ENCODE measurements around the gene CFLAR. TPM values are rescaled to one million over a fixed set of nuclear protein-coding genes. Genes with fewer than 3 reads are reported as not detected.
"Not testable (repeated sequence)": the region's sequence is repeated elsewhere in the genome, so short reads cannot be mapped to it uniquely, and the experiment has no call there.

CFLAR gene
- total RNA-seq, 4 donors from 2014 or later = 158 to 284 (median 220) TPM

GRCh38 chr2:201183365-201183727 is 67.4 kb downstream of the CFLAR start:
- Histone ChIP-seq H3K9me3 (no peaks in the 10 kb centered on the region), H3K4me3 (peak overlapping the region; percentile 5 to 46 (median 30)), H3K4me1 (peaks cover 0 to 5% (median 0%) of the 10 kb centered on the region in 4 donors), H3K27me3 (no peaks in the 10 kb centered on the region), H3K27ac (peak overlapping the region in 3 of 4 donors; percentile 26 to 75 (median 71)), H3K36me3 (peaks cover 0 to 5% (median 0%) of the 10 kb centered on the region in 3 donors)
- TF ChIP-seq EP300 (IDR thresholded peaks at IDR 0.05) (no peak), CTCF (IDR thresholded peaks at IDR 0.05) (no peak), POLR2A (IDR thresholded peaks at IDR 0.05) (no peak)
- no peak for DNase-seq (ENCODE audit: low spot score in 2 of 2)
- 49 to 53% methylated on average over 4 of the region's 4 CpGs for WGBS, 2 donors

GRCh38 chr2:201183835-201184234 is 67.9 kb downstream of the CFLAR start:
- Histone ChIP-seq H3K27ac (peak overlapping the region in 2 of 4 donors; percentile 5 to 71), H3K4me3 (peak overlapping the region in 2 of 4 donors; percentile 44 to 46)
- not testable (repeated sequence) for DNase-seq (ENCODE audit: low spot score in 2 of 2); H3K27me3 ChIP-seq; H3K9me3 ChIP-seq; H3K36me3 ChIP-seq; H3K4me1 ChIP-seq
- 63 to 79% methylated on average over 5 of the region's 5 CpGs for WGBS, 2 donors

- H3K27ac ChIP-seq = peak overlapping the region in 2 of 4 donors; percentile 5 to 71
- peak overlapping the region in 2 of 4 donors; percentile 44 to 46 for H3K4me3 ChIP-seq
- not testable (repeated sequence) for DNase-seq (ENCODE audit: low spot score in 2 of 2); H3K36me3 ChIP-seq; H3K27me3 ChIP-seq; H3K9me3 ChIP-seq; H3K4me1 ChIP-seq
- WGBS, 2 donors = 68 to 77% methylated on average over 6 of the region's 6 CpGs
These were observed 68.3 kb downstream of the CFLAR start for GRCh38 chr2:201184248-201184647.

- Histone ChIP-seq H3K36me3 (peaks cover 0 to 7% (median 0%) of the 10 kb centered on the region in 3 donors), H3K9me3 (no peaks in the 10 kb centered on the region), H3K4me1 (peaks cover 0 to 5% (median 0%) of the 10 kb centered on the region in 4 donors), H3K27me3 (no peaks in the 10 kb centered on the region), H3K4me3 (no peak overlapping the region), H3K27ac (peak overlapping the region in 1 of 4 donors; percentile 17)
- no peak for TF ChIP-seq EP300 (IDR thresholded peaks at IDR 0.05)
- TF ChIP-seq CTCF (IDR thresholded peaks at IDR 0.05) = no peak
- no peak for TF ChIP-seq POLR2A (IDR thresholded peaks at IDR 0.05)
- DNase-seq (ENCODE audit: low spot score in 2 of 2) = no peak
- WGBS, 2 donors = 63 to 82% methylated on average over 4 of the region's 4 CpGs
These were observed 69.9 kb downstream of the CFLAR start for GRCh38 chr2:201185863-201186262.

- TF ChIP-seq EP300 (IDR thresholded peaks at IDR 0.05) (no peak), CTCF (IDR thresholded peaks at IDR 0.05) (no peak), POLR2A (IDR thresholded peaks at IDR 0.05) (no peak)
- Histone ChIP-seq H3K27me3 (no peaks in the 10 kb centered on the region), H3K36me3 (peaks cover 0 to 7% (median 0%) of the 10 kb centered on the region in 3 donors), H3K4me3 (no peak overlapping the region), H3K27ac (no peak overlapping the region), H3K4me1 (peaks cover 0 to 5% (median 0%) of the 10 kb centered on the region in 4 donors), H3K9me3 (no peaks in the 10 kb centered on the region)
- no peak for DNase-seq (ENCODE audit: low spot score in 2 of 2)
- 84 to 86% methylated on average over 5 of the region's 5 CpGs for WGBS, 2 donors
These were observed 71.0 kb downstream of the CFLAR start for GRCh38 chr2:201186982-201187381.

GRCh38 chr2:201188449-201188848 is 72.5 kb downstream of the CFLAR start:
- 90 to 91% methylated on average over 4 of the region's 4 CpGs for WGBS, 2 donors

More at GRCh38 chr2:201188449-201188848, 72.5 kb downstream of the CFLAR start:
- H3K36me3 ChIP-seq = peaks cover 0 to 10% (median 0%) of the 10 kb centered on the region in 3 donors
- no peak for DNase-seq (ENCODE audit: low spot score in 2 of 2)
- H3K4me3 ChIP-seq = no peak overlapping the region
- no peak overlapping the region for H3K27ac ChIP-seq
- H3K27me3 ChIP-seq = no peaks in the 10 kb centered on the region
- TF ChIP-seq EP300 (IDR thresholded peaks at IDR 0.05) (no peak), CTCF (IDR thresholded peaks at IDR 0.05) (no peak), POLR2A (IDR thresholded peaks at IDR 0.05) (no peak)
- no peaks in the 10 kb centered on the region for H3K9me3 ChIP-seq
- peaks cover 0 to 5% (median 0%) of the 10 kb centered on the region in 4 donors for H3K4me1 ChIP-seq

Data from tibial nerve (tissue), 4 donors.